Measurements from ENCODE around the gene FBXO9. TPM values are rescaled to one million over a fixed set of nuclear protein-coding genes. Genes with fewer than 3 reads are reported as not detected.

The FBXO9 gene
- total RNA-seq, 1 experiment from 2014 or later = 71.0 TPM

- Histone ChIP-seq H3K9ac (ENCODE audit: low read length) (peak overlapping the region; percentile 3; the same call in 1 of the 2 replicates), H3K36me3 (ENCODE audit: control insufficient read depth in 1 of 2, insufficient read depth in 2 of 2, low read length in 2 of 2) (peaks cover 2 to 8% of the 10 kb centered on the region in 2 experiments; a peak in 1 of 4 replicates), H3K4me1 (ENCODE audit: control insufficient read depth in 1 of 2, insufficient read depth in 2 of 2, low read length in 2 of 2) (peaks cover 30 to 41% of the 10 kb centered on the region in 2 experiments), H2AFZ (ENCODE audit: low read depth, low read length, poor library complexity, severe bottlenecking) (no peak overlapping the region), H3K27me3 (ENCODE audit: insufficient read depth, low read length) (no peaks in the 10 kb centered on the region), H3K79me2 (ENCODE audit: insufficient read depth, low read length) (no peaks in the 10 kb centered on the region), H3K9me3 (ENCODE audit: control insufficient read depth in 1 of 2, insufficient read depth in 1 of 2, low read depth in 1 of 2, low read length in 2 of 2) (no peaks in the 10 kb centered on the region), H3K9me2 (ENCODE audit: insufficient read depth) (no peaks in the 10 kb centered on the region), H4K20me1 (ENCODE audit: insufficient read depth) (no peaks in the 10 kb centered on the region), H3K27ac (ENCODE audit: low read depth, low read length) (peak overlapping the region; percentile 28; the same call in 1 of the 2 replicates), H3K4me2 (ENCODE audit: low read length) (peak overlapping the region; percentile 75), H3K4me3 (replicated peaks in 1 of 2; ENCODE audit: low read depth in 1 of 2, low read length in 2 of 2) (peak overlapping the region in 1 of 2 experiments; percentile 43; a peak in 2 of 4 replicates)
- POLR2A ChIA-PET = interaction anchor here (0.7 to 1.1 kb wide), 2 partner anchors 12 to 47 kb away, joined by 4 to 5 read pairs; partner anchors contain the start of gene GSTA4
- TF ChIP-seq ZNF274 (IDR thresholded peaks at IDR 0.05; ENCODE audit: low read depth, low read length) = no peak
- TF ChIP-seq CBX3 (IDR thresholded peaks at IDR 0.05; ENCODE audit: low read depth) = peak; percentile 66; the same call in 1 of the 2 replicates
- TF ChIP-seq SRF (IDR thresholded peaks at IDR 0.05; ENCODE audit: low read depth) = peak; percentile 31; the same call in 1 of the 2 replicates
- peak; percentile 68; the same call in 1 of the 2 replicates for TF ChIP-seq SP1 (IDR thresholded peaks at IDR 0.05; ENCODE audit: low read depth)
- TF ChIP-seq, protein P1, sequence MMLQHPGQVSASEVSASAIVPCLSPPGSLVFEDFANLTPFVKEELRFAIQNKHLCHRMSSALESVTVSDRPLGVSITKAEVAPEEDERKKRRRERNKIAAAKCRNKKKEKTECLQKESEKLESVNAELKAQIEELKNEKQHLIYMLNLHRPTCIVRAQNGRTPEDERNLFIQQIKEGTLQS (IDR thresholded peaks at IDR 0.05) = no peak
- peak; percentile 82 for TF ChIP-seq JUND (IDR thresholded peaks at IDR 0.05)
- TF ChIP-seq SIN3A (IDR thresholded peaks at IDR 0.05; ENCODE audit: low read depth) = no peak
- peak; percentile 45; the same call in 1 of the 2 replicates for TF ChIP-seq CEBPB (IDR thresholded peaks at IDR 0.05; ENCODE audit: low read depth)
- peak; percentile 96 for TF ChIP-seq FOSL1 (IDR thresholded peaks at IDR 0.05; ENCODE audit: low read depth)
- TF ChIP-seq POLR2AphosphoS5 (IDR thresholded peaks at IDR 0.05; ENCODE audit: low read depth, low read length) = no peak
- intact Hi-C loops (cut with micrococcal nuclease) = loop anchor here (2.0 kb wide), 1 partner anchor 45 kb away; no protein-coding TSS in a partner anchor
- BruUV-seq (replicated peaks) = no TSS peak
- CTCF ChIA-PET = interaction anchor here (2.3 kb wide), 1 partner anchor 46 kb away, joined by 10 read pairs; no protein-coding TSS in a partner anchor
- DNase-seq (ENCODE audit: low read depth, low spot score) (peak; percentile 54), ATAC-seq (peak; percentile 45)
- RAD21 ChIA-PET (ENCODE audit: low non-redundant PET in 1 of 2, low total read pairs in 2 of 2, uncharacterized antibody in 2 of 2, unreplicated experiment in 2 of 2) = no interaction called here
These were observed 23.1 kb upstream of the FBXO9 start for GRCh38 chr6:53042112-53042511.

DNA sequence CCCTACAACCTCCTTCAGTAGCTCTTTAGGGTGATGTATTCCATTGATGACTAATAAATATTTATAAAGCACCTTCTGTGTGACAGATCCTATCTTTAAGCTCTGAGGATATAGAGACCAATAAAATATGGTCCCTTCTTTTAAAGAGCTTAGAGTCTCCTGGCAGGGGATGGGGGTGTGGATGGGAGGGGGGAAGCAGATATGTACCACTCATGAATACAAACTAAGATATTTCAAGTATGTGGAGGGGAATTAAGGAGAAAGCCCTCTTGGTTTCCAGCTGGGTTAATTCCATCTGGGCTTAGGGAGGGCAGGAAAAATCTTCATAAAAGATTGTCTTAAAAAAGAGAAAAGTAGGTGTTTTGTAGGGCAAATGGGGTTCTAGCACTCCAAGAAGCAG lies 21.6 kb upstream of the FBXO9 start:
- no TSS peak for BruUV-seq (replicated peaks)
- Histone ChIP-seq H3K4me1 (ENCODE audit: control insufficient read depth in 1 of 2, insufficient read depth in 2 of 2, low read length in 2 of 2) (peaks cover 39 to 54% of the 10 kb centered on the region in 2 experiments), H3K79me2 (ENCODE audit: insufficient read depth, low read length) (no peaks in the 10 kb centered on the region), H3K4me3 (replicated peaks in 1 of 2; ENCODE audit: low read depth in 1 of 2, low read length in 2 of 2) (peak overlapping the region in 1 of 2 experiments; percentile 43; a peak in 2 of 4 replicates), H3K4me2 (ENCODE audit: low read length) (peak overlapping the region; percentile 57), H3K9me2 (ENCODE audit: insufficient read depth) (no peaks in the 10 kb centered on the region), H3K27me3 (ENCODE audit: insufficient read depth, low read length) (no peaks in the 10 kb centered on the region), H3K9ac (ENCODE audit: low read length) (peak overlapping the region; percentile 21), H4K20me1 (ENCODE audit: insufficient read depth) (no peaks in the 10 kb centered on the region), H3K36me3 (ENCODE audit: control insufficient read depth in 1 of 2, insufficient read depth in 2 of 2, low read length in 2 of 2) (peaks cover 2 to 8% of the 10 kb centered on the region in 2 experiments; a peak in 1 of 4 replicates), H2AFZ (ENCODE audit: low read depth, low read length, poor library complexity, severe bottlenecking) (peak overlapping the region; percentile 3), H3K27ac (ENCODE audit: low read depth, low read length) (no peak overlapping the region), H3K9me3 (ENCODE audit: control insufficient read depth in 1 of 2, insufficient read depth in 1 of 2, low read depth in 1 of 2, low read length in 2 of 2) (no peaks in the 10 kb centered on the region)
- ChIA-PET POLR2A (interaction anchor here (1.1 kb wide), 1 partner anchor 48 kb away, joined by 3 read pairs; the partner anchor contains the start of gene GSTA4), RAD21 (ENCODE audit: low non-redundant PET in 1 of 2, low total read pairs in 2 of 2, uncharacterized antibody in 2 of 2, unreplicated experiment in 2 of 2) (no interaction called here), CTCF (interaction anchor here (0.6 to 2.3 kb wide), 2 partner anchors 30 to 47 kb away, joined by 3 to 10 read pairs; no protein-coding TSS in a partner anchor)
- intact Hi-C loops (cut with micrococcal nuclease) = loop anchor here (2.0 kb wide), 1 partner anchor 47 kb away; no protein-coding TSS in a partner anchor
- TF ChIP-seq ZFX (IDR thresholded peaks at IDR 0.05) = no peak
- ATAC-seq = peak; percentile 20
- no peak for DNase-seq (ENCODE audit: low read depth, low spot score)

All from HCT116 (cell line).